Transverse colon (tissue), 4 donors: ENCODE results near the gene NNAT. TPM values are rescaled to one million over a fixed set of nuclear protein-coding genes. Genes with fewer than 3 reads are reported as not detected.

Source experiments
- total RNA-seq, 4 donors: library from RNA; depleted of rRNA; stranded (reverse); fragments of >200 nt; gene quantifications; one replicate each; pipeline ENCODE4 v1.1.0, GENCODE V29; 2016

NNAT gene
- total RNA-seq, 4 donors from 2014 or later: 11.3 to 33.0 (median 14.3) TPM

Other genes starting within 250 kb of the NNAT start
- 10 to 100 TPM in 3 of 4 donors, 1 to 10 TPM in 1; 8.8 to 31.4 (median 21.3) TPM for gene MANBAL, start 231.6 kb upstream of the NNAT start, total RNA-seq
- gene SRC, start 175.1 kb upstream of the NNAT start, total RNA-seq: 100 to 1,000 TPM in 3 of 4 donors, 10 to 100 TPM in 1; 87.0 to 155 (median 130) TPM
- gene BLCAP, start 6.6 kb downstream of the NNAT start, total RNA-seq: 100 to 1,000 TPM in 3 of 4 donors, 10 to 100 TPM in 1; 80.8 to 283 (median 117) TPM
- gene CTNNBL1, start 172.8 kb downstream of the NNAT start, total RNA-seq: 10 to 100 TPM; 18.7 to 49.0 (median 22.4) TPM